HG02642 (cell line): ENCODE results near the gene SUCLG2.
"Not testable (repeated sequence)": the region's sequence is repeated elsewhere in the genome, so short reads cannot be mapped to it uniquely, and the experiment has no call there.

Source experiments
- ATAC-seq: cut with Tn5 transposase; IDR thresholded peaks from one replicate; pipeline ENCODE4 v1.9.1; 2021; ENCODE audit warnings: mild to moderate bottlenecking; ENCODE audit not compliant: unreplicated experiment, poor library complexity

The SUCLG2 gene

GRCh38 chr3:67617518-67617917 is 36.9 kb downstream of the SUCLG2 start:
- no peak for ATAC-seq

GRCh38 chr3:67616046-67616445 is 38.4 kb downstream of the SUCLG2 start:
- ATAC-seq = no peak

- no peak for ATAC-seq
Observed at GRCh38 chr3:67614195-67614594, 40.2 kb downstream of the SUCLG2 start.

- no peak for ATAC-seq
Observed at GRCh38 chr3:67610458-67610857, 44.0 kb downstream of the SUCLG2 start.

GRCh38 chr3:67609709-67610108 is 44.7 kb downstream of the SUCLG2 start:
- no peak for ATAC-seq

- ATAC-seq = no peak
Observed at GRCh38 chr3:67608034-67608433, 46.4 kb downstream of the SUCLG2 start.

GRCh38 chr3:67605377-67605776 is 49.0 kb downstream of the SUCLG2 start:
- no peak for ATAC-seq

- no peak for ATAC-seq
Observed at GRCh38 chr3:67602816-67603215, 51.6 kb downstream of the SUCLG2 start.

- no peak for ATAC-seq
Observed at GRCh38 chr3:67601919-67602608, 52.3 kb downstream of the SUCLG2 start.

GRCh38 chr3:67601385-67601784 is 53.0 kb downstream of the SUCLG2 start:
- ATAC-seq = no peak

- ATAC-seq = no peak
Observed at GRCh38 chr3:67599821-67600220, 54.6 kb downstream of the SUCLG2 start.

GRCh38 chr3:67598814-67599556 is 55.4 kb downstream of the SUCLG2 start:
- no peak for ATAC-seq

- no peak for ATAC-seq
Observed at GRCh38 chr3:67595424-67595823, 59.0 kb downstream of the SUCLG2 start.

- ATAC-seq = no peak
Observed at GRCh38 chr3:67593761-67594234, 60.6 kb downstream of the SUCLG2 start.

- no peak for ATAC-seq
Observed at GRCh38 chr3:67592057-67592456, 62.4 kb downstream of the SUCLG2 start.

- no peak for ATAC-seq
Observed at GRCh38 chr3:67587811-67588210, 66.6 kb downstream of the SUCLG2 start.

- ATAC-seq = no peak
Observed at GRCh38 chr3:67587301-67587700, 67.1 kb downstream of the SUCLG2 start.

GRCh38 chr3:67584608-67585007 is 69.8 kb downstream of the SUCLG2 start:
- ATAC-seq = not testable (repeated sequence)

GRCh38 chr3:67580430-67581000 is 73.9 kb downstream of the SUCLG2 start:
- ATAC-seq = no peak

- ATAC-seq = no peak
Observed at GRCh38 chr3:67578416-67578815, 76.0 kb downstream of the SUCLG2 start.

GRCh38 chr3:67576441-67576840 is 78.0 kb downstream of the SUCLG2 start:
- ATAC-seq = no peak
